DOHH2 (cell line): ENCODE results near the gene LIN52.

Experiments
- EZH2phosphoT487 ChIP-seq: fragments of 200-600 bp; sonication (generic); IDR thresholded peaks from 2 replicates; pipeline ENCODE4 v1.6.1; 2017; ENCODE audit warnings: borderline replicate concordance, mild to moderate bottlenecking, antibody characterized with exemption, low read length, moderate library complexity, mixed read lengths
- TF ChIP-seq, protein P1 (sequence below): fragments of 200-600 bp; sonication (generic); IDR thresholded peaks from one replicate; pipeline ENCODE4 v1.5.1; 2014; ENCODE audit warnings: antibody characterized with exemption, mild to moderate bottlenecking, low read depth, low read length; ENCODE audit not compliant: poor library complexity, severe bottlenecking

DNA sequence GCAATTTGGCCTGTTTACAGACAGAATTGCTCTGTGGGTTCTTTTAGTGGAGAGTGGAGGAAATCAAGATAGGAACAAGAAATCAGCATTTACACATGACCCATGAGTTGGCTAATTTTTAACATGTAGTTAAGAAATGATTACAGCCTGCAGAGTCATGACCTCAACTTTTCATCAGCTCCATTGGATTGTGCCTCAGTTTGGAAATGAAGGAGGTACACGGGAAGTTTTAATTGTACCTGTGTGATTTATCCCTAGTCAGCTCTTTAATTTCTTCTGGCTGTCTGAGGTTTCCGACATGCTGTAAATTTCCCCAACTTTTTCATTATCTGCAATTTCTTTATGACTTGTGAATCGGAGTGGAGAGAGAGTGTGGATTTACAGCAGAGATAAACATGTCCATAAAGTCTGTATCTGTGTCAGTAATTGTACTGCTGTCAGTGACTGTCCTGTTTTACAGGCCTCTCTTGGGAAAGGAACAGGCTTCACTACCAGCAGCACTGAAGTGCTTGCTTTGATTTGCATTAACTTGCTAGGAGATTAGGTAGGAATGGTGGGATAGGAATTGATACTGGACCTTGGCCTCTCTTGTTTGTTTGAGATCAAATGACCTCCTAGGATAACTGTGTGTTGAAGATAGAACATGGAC, 49.2 kb downstream of the LIN52 start:
- TF ChIP-seq, protein P1, sequence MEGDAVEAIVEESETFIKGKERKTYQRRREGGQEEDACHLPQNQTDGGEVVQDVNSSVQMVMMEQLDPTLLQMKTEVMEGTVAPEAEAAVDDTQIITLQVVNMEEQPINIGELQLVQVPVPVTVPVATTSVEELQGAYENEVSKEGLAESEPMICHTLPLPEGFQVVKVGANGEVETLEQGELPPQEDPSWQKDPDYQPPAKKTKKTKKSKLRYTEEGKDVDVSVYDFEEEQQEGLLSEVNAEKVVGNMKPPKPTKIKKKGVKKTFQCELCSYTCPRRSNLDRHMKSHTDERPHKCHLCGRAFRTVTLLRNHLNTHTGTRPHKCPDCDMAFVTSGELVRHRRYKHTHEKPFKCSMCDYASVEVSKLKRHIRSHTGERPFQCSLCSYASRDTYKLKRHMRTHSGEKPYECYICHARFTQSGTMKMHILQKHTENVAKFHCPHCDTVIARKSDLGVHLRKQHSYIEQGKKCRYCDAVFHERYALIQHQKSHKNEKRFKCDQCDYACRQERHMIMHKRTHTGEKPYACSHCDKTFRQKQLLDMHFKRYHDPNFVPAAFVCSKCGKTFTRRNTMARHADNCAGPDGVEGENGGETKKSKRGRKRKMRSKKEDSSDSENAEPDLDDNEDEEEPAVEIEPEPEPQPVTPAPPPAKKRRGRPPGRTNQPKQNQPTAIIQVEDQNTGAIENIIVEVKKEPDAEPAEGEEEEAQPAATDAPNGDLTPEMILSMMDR = no peak
- TF ChIP-seq EZH2phosphoT487 = no peak
